ENCODE results near the gene TUBB6.

- TF ChIP-seq CTCF (IDR thresholded peaks at IDR 0.05) (no peak), POLR2A (IDR thresholded peaks at IDR 0.05) (no peak)
Observed at GRCh38 chr18:12279781-12280531, 28.1 kb upstream of the TUBB6 start.

Measured in right lobe of liver (tissue), 4 donors.